GM12878 (cell line): Measurements from ENCODE around the gene RAD51. TPM values are rescaled to one million over a fixed set of nuclear protein-coding genes. Genes with fewer than 3 reads are reported as not detected.
"Not testable (repeated sequence)": the region's sequence is repeated elsewhere in the genome, so short reads cannot be mapped to it uniquely, and the experiment has no call there.

Experiments
- ATAC-seq: fragments of 200-7000 bp; cut with Tn5 transposase; 3 replicates; pipeline ENCODE4 v1.9.1; 2020; ENCODE audit warnings: mild to moderate bottlenecking, moderate library complexity
- BruUV-seq: library from RNA; stranded (reverse); fragments of 400-500 nt; replicated peaks from 2 replicates; lab custom pipeline; 2021; lab: Mats Ljungman, UMichigan
- CTCF ChIA-PET: fragments of 300-600 bp; sonication (Branson Sonifier 250); formaldehyde crosslinking; extraction: SDS; loops from one replicate; lab custom pipeline; 2021; ENCODE audit warnings: inconsistent platforms; lab: Yijun Ruan, JAX
- POLR2A ChIA-PET: fragments of 350-600 bp; formaldehyde crosslinking; extraction: SDS; loops from one replicate; lab custom pipeline; 2021; ENCODE audit warnings: inconsistent platforms; lab: Charles Lee
- RAD21 ChIA-PET: fragments of 300-600 bp; sonication (Branson Sonifier 250); formaldehyde crosslinking; loops from one replicate; lab custom pipeline; 2023; ENCODE audit warnings: antibody characterized with exemption; ENCODE audit not compliant: unreplicated experiment; lab: Charles Lee
- SMC1A ChIA-PET: fragments of 300-600 bp; sonication (Branson Sonifier 250); formaldehyde crosslinking; loops from one replicate; lab custom pipeline; 2023; ENCODE audit not compliant: unreplicated experiment, uncharacterized antibody; lab: Charles Lee
- DNase-seq: peaks from one replicate; pipeline ENCODE4 v3.0.0-alpha.2; 2011; ENCODE audit warnings: low read depth, low spot score
- FAIRE-seq: peaks from 3 replicates; lab custom pipeline; 2011; peaks lifted over from hg19 to GRCh38; lab: Jason Lieb, UNC
- H2AFZ ChIP-seq: 2 replicates; pipeline ENCODE4 v1.6.0; 2011; ENCODE audit warnings: low read depth, low read length, control low read depth; ENCODE audit not compliant: control insufficient read depth
- H3K27ac ChIP-seq: 2 replicates; pipeline ENCODE4 v1.5.1; 2011; ENCODE audit warnings: control low read depth; ENCODE audit not compliant: control insufficient read depth, insufficient read depth
- H3K27me3 ChIP-seq, 2 experiments: replicated peaks in 1 of 2; 2 replicates each; pipeline versions ENCODE4 v1.6.0 to v1.6.1; 2011; ENCODE audit warnings: low read length in 1 of 2; ENCODE audit not compliant: control insufficient read depth in 2 of 2, insufficient read depth in 2 of 2
- H3K36me3 ChIP-seq, 2 experiments: 2 replicates each; pipeline ENCODE4 v1.5.1; 2011; ENCODE audit warnings: low read length in 1 of 2; ENCODE audit not compliant: control insufficient read depth in 2 of 2, insufficient read depth in 2 of 2
- H3K4me1 ChIP-seq: 2 replicates; pipeline ENCODE4 v1.6.1; 2011; ENCODE audit warnings: mild to moderate bottlenecking, low read length, moderate library complexity, mixed read lengths; ENCODE audit not compliant: control insufficient read depth, insufficient read depth
- H3K4me2 ChIP-seq: 2 replicates; pipeline ENCODE4 v1.6.0; 2011; ENCODE audit warnings: control low read depth; ENCODE audit not compliant: control insufficient read depth, insufficient read depth
- H3K4me3 ChIP-seq: fragments of 200-600 bp; sonication (generic); 2 replicates; pipeline ENCODE4 v1.5.1; 2016
- H3K79me2 ChIP-seq: 2 replicates; pipeline ENCODE4 v1.6.0; 2011; ENCODE audit warnings: low read length; ENCODE audit not compliant: control insufficient read depth, insufficient read depth
- H3K9ac ChIP-seq: 2 replicates; pipeline ENCODE4 v1.8.0; 2011; ENCODE audit warnings: low read length, control low read depth, mixed read lengths; ENCODE audit not compliant: control insufficient read depth, insufficient read depth
- H3K9me3 ChIP-seq: replicated peaks from 3 replicates; pipeline ENCODE4 v1.5.1; 2011; ENCODE audit warnings: mild to moderate bottlenecking, low read length; ENCODE audit not compliant: control insufficient read depth, insufficient read depth
- H4K20me1 ChIP-seq: 2 replicates; pipeline ENCODE4 v1.6.0; 2011; ENCODE audit not compliant: control insufficient read depth, insufficient read depth
- CEBPZ ChIP-seq: fragments of 150-350 bp; IDR thresholded peaks from 2 replicates; pipeline ENCODE4 v1.6.1; 2016; ENCODE audit warnings: low read depth, low read length
- CHD2 ChIP-seq: IDR thresholded peaks from 2 replicates; pipeline ENCODE4 v1.6.1; 2011; ENCODE audit warnings: low read depth, low read length, improper control_type of control experiment, borderline replicate concordance
- HDAC6 ChIP-seq: fragments of 200-600 bp; sonication (generic); IDR thresholded peaks from one replicate; pipeline ENCODE4 v1.8.0; 2017; ENCODE audit warnings: antibody characterized with exemption; ENCODE audit not compliant: unreplicated experiment
- IKZF2 ChIP-seq, 2 experiments: fragments of 450-650 bp; IDR thresholded peaks; 2 replicates each; pipeline ENCODE4 v1.6.1; 2017; ENCODE audit warnings: mild to moderate bottlenecking in 2 of 2, moderate library complexity in 2 of 2
- KDM1A ChIP-seq: fragments of 200-600 bp; sonication (generic); IDR thresholded peaks from 2 replicates; pipeline ENCODE4 v1.6.1; 2016; ENCODE audit warnings: borderline replicate concordance
- MTA2 ChIP-seq: fragments of 450-650 bp; IDR thresholded peaks from 2 replicates; pipeline ENCODE4 v1.6.1; 2016; ENCODE audit warnings: low read depth, mild to moderate bottlenecking, moderate library complexity
- NFXL1 ChIP-seq: fragments of 450-650 bp; IDR thresholded peaks from 2 replicates; pipeline ENCODE4 v1.6.1; 2017; ENCODE audit warnings: antibody characterized with exemption, mild to moderate bottlenecking, borderline replicate concordance
- NRF1 ChIP-seq: conservative IDR thresholded peaks from 2 replicates; pipeline ENCODE4 v1.6.1; 2011; ENCODE audit warnings: mild to moderate bottlenecking, low read depth, low read length, improper control_type of control experiment
- RELA ChIP-seq: fragments of 450-650 bp; IDR thresholded peaks from 2 replicates; pipeline ENCODE4 v1.8.0; 2014; ENCODE audit warnings: borderline replicate concordance; ENCODE audit not compliant: partially characterized antibody
- SPI1 ChIP-seq: IDR thresholded peaks from 2 replicates; pipeline ENCODE4 v1.6.1; 2011; ENCODE audit warnings: low read depth, mild to moderate bottlenecking, low read length, moderate library complexity, borderline replicate concordance; ENCODE audit not compliant: insufficient read depth
- SREBF2 ChIP-seq: IDR thresholded peaks from 2 replicates; pipeline ENCODE4 v1.6.1; 2012; ENCODE audit warnings: mild to moderate bottlenecking, low read length
- ZSCAN29 ChIP-seq: fragments of 450-650 bp; IDR thresholded peaks from 2 replicates; pipeline ENCODE4 v1.6.1; 2017; ENCODE audit warnings: mild to moderate bottlenecking, moderate library complexity
- WGBS: methylation state at CpG from one replicate; pipeline ENCODE4 v1.1.6; 2016; ENCODE audit warnings: low lambda C conversion rate; ENCODE audit not compliant: insufficient replicate concordance, insufficient coverage; ENCODE audit errors: missing lambda C conversion rate; 5-methylcytosine and 5-hydroxymethylcytosine counted together
- in situ Hi-C: fragments of 300-500 bp; cut with MboI; formaldehyde crosslinking; loops from 9 replicates; pipeline ENCODE4 v1.14.3; 2018; ENCODE audit warnings: mixed read lengths
- intact Hi-C: fragments of 100-400 bp; cut with micrococcal nuclease; formaldehyde crosslinking; loops from one replicate; pipeline ENCODE4 v1.14.2; 2022; ENCODE audit not compliant: unreplicated experiment
- polyA plus RNA-seq, 11 experiments: library from polyadenylated mRNA; depleted of rRNA in 4 of 11; unstranded in 6 of 11; stranded (reverse) in 5 of 11; fragments of >200 nt; fragmentation: Nextera tagmentation in 4 of 11; fragmentation: Illumina TruSeq in 1 of 11; extraction: Ambion mirVana in 4 of 11; extraction: Trizol in 1 of 11; gene quantifications; 1 replicate in 1 of 11; 2 replicates in 10 of 11; pipeline versions ENCODE4 v1.2.1 to v1.2.3, GENCODE V29; 2011 to 2016; ENCODE audit warnings: inconsistent platforms in 2 of 11, missing spikeins in 2 of 11, low read depth in 1 of 11
- total RNA-seq, 4 experiments: library from RNA; depleted of rRNA in 3 of 4; stranded (reverse); fragments of >200 nt in 3 of 4; fragmentation: Illumina TruSeq in 1 of 4; extraction: Trizol in 1 of 4; gene quantifications; 2 replicates each; pipeline versions ENCODE4 v1.2.1 to v1.2.3, GENCODE V29; 2013 to 2021
- TF ChIP-seq, protein P1 (sequence below): IDR thresholded peaks from 2 replicates; pipeline ENCODE4 v1.6.1; 2012; ENCODE audit warnings: low read length, inconsistent platforms

RAD51 gene
- total and polyA plus RNA-seq, 10 of the 15 experiments (the other 5 are each of a cell fraction or from before 2014, with no cell fraction given) = 13.1 to 55.0 (median 30.6) TPM

- H3K9ac ChIP-seq, BruUV-seq, H3K79me2 ChIP-seq, H3K27ac ChIP-seq, in situ Hi-C loops, H3K36me3 ChIP-seq, H4K20me1 ChIP-seq, H3K9me3 ChIP-seq, H3K4me2 ChIP-seq, ATAC-seq, intact Hi-C loops, H2AFZ ChIP-seq, H3K4me1 ChIP-seq, POLR2A ChIA-PET, H3K4me3 ChIP-seq, H3K27me3 ChIP-seq, DNase-seq, FAIRE-seq: not testable (repeated sequence)
- CTCF ChIA-PET = interaction anchor here (0.7 to 2.3 kb wide), 7 partner anchors 12 to 213 kb away, joined by 3 to 7 read pairs (median 3); partner anchors contain the start of gene VPS18
- RAD21 ChIA-PET = interaction anchor here (2.3 to 2.6 kb wide), 2 partner anchors 13 to 102 kb away, joined by 8 to 10 read pairs; partner anchors contain the start of gene RAD51
- TF ChIP-seq MTA2 = 0 out of 2 replicates have a peak, but pooled peaks have one; percentile 21
- TF ChIP-seq SPI1 = peak; percentile 55; the same call in 1 of the 2 replicates
- TF ChIP-seq IKZF2 (IDR thresholded peaks at IDR 0.05) = 0 out of 4 replicates have a peak, but pooled peaks of 1 of the 2 experiments have one; percentile 11
- WGBS = 0% methylated on average over 1 of the region's 1 CpG
- SMC1A ChIA-PET = interaction anchor here (1.0 to 2.4 kb wide), 5 partner anchors 12 to 211 kb away, joined by 3 to 7 read pairs (median 3); partner anchors contain the start of gene GCHFR
Measured at GRCh38 chr15:40680959-40681358, 14.0 kb upstream of the RAD51 start.

DNA sequence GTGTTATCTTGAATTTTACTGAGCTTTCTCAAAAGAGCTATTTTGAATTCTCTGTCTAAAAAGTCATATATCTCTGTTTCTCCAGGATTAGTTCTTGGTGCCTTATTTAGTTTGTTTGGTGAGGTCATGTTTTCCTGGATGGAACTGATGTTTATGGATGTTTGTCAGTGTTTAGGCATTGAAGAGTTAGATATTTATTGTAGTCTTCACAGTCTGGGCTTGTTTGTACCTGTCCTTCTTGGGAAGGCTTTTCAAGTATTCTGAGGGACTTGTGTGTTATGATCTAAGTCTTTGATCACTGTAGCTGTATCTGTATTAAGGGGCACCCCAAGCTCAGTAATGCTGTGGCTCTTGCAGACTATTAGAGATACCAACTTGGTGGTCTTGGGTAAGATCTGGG, 10.6 kb upstream of the RAD51 start:
- no peaks in the 10 kb centered on the region for H4K20me1 ChIP-seq
- FAIRE-seq = no peak
- POLR2A ChIA-PET = interaction anchor here (0.6 kb wide), 1 partner anchor 366 kb away, joined by 4 read pairs; no protein-coding TSS in a partner anchor
- no peak overlapping the region for H2AFZ ChIP-seq
- no peak overlapping the region for H3K27ac ChIP-seq
- no peak for ATAC-seq
- no peak overlapping the region for H3K4me3 ChIP-seq
- no peaks in the 10 kb centered on the region for H3K4me1 ChIP-seq
- H3K79me2 ChIP-seq = no peaks in the 10 kb centered on the region
- CTCF ChIA-PET = interaction anchor here (0.7 to 1.7 kb wide), 4 partner anchors 9 to 98 kb away, joined by 3 to 5 read pairs (median 4); partner anchors contain the start of gene RAD51
- no peaks in the 10 kb centered on the region for H3K36me3 ChIP-seq
- intact Hi-C loops (no loop called here), in situ Hi-C loops (no loop called here)
- no TSS peak for BruUV-seq
- RAD21 ChIA-PET = interaction anchor here (0.6 to 0.7 kb wide), 2 partner anchors 95 to 98 kb away, joined by 3 to 4 read pairs; no protein-coding TSS in a partner anchor
- SMC1A ChIA-PET = interaction anchor here (0.5 to 2.1 kb wide), 3 partner anchors 10 to 373 kb away, joined by 3 to 6 read pairs (median 5); partner anchors contain the start of gene RAD51
- no peak overlapping the region for H3K9ac ChIP-seq
- H3K9me3 ChIP-seq = no peaks in the 10 kb centered on the region
- no peaks in the 10 kb centered on the region for H3K27me3 ChIP-seq
- H3K4me2 ChIP-seq = no peak overlapping the region
- no peak for DNase-seq
- TF ChIP-seq RELA (no peak), ZSCAN29 (no peak), CHD2 (no peak), HDAC6 (no peak), NRF1 (no peak), SREBF2 (no peak), CEBPZ (no peak), KDM1A (no peak), NFXL1 (no peak)
- TF ChIP-seq, protein P1, sequence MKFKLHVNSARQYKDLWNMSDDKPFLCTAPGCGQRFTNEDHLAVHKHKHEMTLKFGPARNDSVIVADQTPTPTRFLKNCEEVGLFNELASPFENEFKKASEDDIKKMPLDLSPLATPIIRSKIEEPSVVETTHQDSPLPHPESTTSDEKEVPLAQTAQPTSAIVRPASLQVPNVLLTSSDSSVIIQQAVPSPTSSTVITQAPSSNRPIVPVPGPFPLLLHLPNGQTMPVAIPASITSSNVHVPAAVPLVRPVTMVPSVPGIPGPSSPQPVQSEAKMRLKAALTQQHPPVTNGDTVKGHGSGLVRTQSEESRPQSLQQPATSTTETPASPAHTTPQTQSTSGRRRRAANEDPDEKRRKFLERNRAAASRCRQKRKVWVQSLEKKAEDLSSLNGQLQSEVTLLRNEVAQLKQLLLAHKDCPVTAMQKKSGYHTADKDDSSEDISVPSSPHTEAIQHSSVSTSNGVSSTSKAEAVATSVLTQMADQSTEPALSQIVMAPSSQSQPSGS = no peak
